Right renal cortex interstitium (tissue), 3 donors: ENCODE results near the gene FAM53B. TPM values are rescaled to one million over a fixed set of nuclear protein-coding genes. Genes with fewer than 3 reads are reported as not detected.
"Not testable (repeated sequence)": the region's sequence is repeated elsewhere in the genome, so short reads cannot be mapped to it uniquely, and the experiment has no call there.

ENCODE experiments used
- DNase-seq, 3 donors: peaks; one replicate each; pipeline ENCODE4 v3.0.0-alpha.2; 2013; ENCODE audit warnings: low read depth in 3 of 3, low spot score in 2 of 3
- polyA plus RNA-seq, 3 donors: library from polyadenylated mRNA; unstranded; fragments of 120-200 nt; gene quantifications; one replicate each; pipeline ENCODE4 v1.2.1, GENCODE V29; 2013; ENCODE audit not compliant: insufficient read length in 3 of 3

FAM53B gene
- polyA plus RNA-seq, 3 donors, result 22.3 to 24.3 (median 23.6) TPM

- DNase-seq, result no peak
These were observed 125.0 kb downstream of the FAM53B start for GRCh38 chr10:124619195-124619594.

GRCh38 chr10:124618470-124619073 is 125.6 kb downstream of the FAM53B start:
- DNase-seq, result no peak

GRCh38 chr10:124616836-124617130 is 127.4 kb downstream of the FAM53B start:
- no peak for DNase-seq

GRCh38 chr10:124616040-124616835 is 127.9 kb downstream of the FAM53B start:
- DNase-seq, result no peak

- no peak for DNase-seq
These were observed 128.9 kb downstream of the FAM53B start for GRCh38 chr10:124615259-124615658.

GRCh38 chr10:124614003-124614659 is 130.0 kb downstream of the FAM53B start:
- no peak for DNase-seq

- DNase-seq, result no peak
These were observed 131.3 kb downstream of the FAM53B start for GRCh38 chr10:124612611-124613498.

- no peak for DNase-seq
These were observed 132.4 kb downstream of the FAM53B start for GRCh38 chr10:124611738-124612137.

- DNase-seq, result not testable (repeated sequence)
These were observed 133.3 kb downstream of the FAM53B start for GRCh38 chr10:124610851-124611250.

- DNase-seq, result not testable (repeated sequence)
These were observed 134.0 kb downstream of the FAM53B start for GRCh38 chr10:124610186-124610585.

- DNase-seq, result no peak
These were observed 134.5 kb downstream of the FAM53B start for GRCh38 chr10:124609698-124610097.

GRCh38 chr10:124608093-124608721 is 136.0 kb downstream of the FAM53B start:
- DNase-seq, result no peak

GRCh38 chr10:124607693-124608092 is 136.5 kb downstream of the FAM53B start:
- no peak for DNase-seq

- no peak for DNase-seq
These were observed 137.4 kb downstream of the FAM53B start for GRCh38 chr10:124606822-124607221.

- no peak for DNase-seq
These were observed 138.0 kb downstream of the FAM53B start for GRCh38 chr10:124605856-124606812.

- no peak for DNase-seq
These were observed 138.7 kb downstream of the FAM53B start for GRCh38 chr10:124605481-124605855.

- DNase-seq, result no peak
These were observed 139.2 kb downstream of the FAM53B start for GRCh38 chr10:124605001-124605370.

- no peak for DNase-seq
These were observed 139.8 kb downstream of the FAM53B start for GRCh38 chr10:124604214-124605000.
